ENCODE results near the gene DOCK1. TPM values are rescaled to one million over a fixed set of nuclear protein-coding genes. Genes with fewer than 3 reads are reported as not detected.
A peak's percentile ranks its signal among the peaks of the same experiment; 100 is the strongest.

Gene DOCK1
- total RNA-seq, 2 donors from 2014 or later: 41.2 to 56.0 TPM

DNA sequence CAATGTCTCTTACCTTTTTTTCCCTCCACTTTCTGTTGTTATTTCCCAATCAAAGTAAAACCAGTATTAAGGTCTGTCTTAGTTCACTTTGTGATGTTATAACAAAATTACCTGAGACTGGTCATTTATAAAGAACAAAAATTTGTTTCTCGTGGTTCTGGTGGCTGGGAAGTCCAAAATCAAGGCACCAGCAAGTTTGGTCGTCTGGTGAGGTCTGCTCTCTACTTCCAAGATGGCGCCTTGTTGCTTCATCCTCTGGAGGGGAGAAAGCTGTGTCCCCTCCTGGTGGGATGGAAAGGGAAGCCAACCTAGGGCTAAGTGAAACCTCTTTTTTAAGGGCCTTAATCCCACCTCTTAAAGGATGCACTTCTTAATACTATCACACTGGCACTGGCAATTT lies 313.4 kb downstream of the DOCK1 start:
- no peaks in the 10 kb centered on the region for H3K9me3 ChIP-seq
- TF ChIP-seq POLR2A (IDR thresholded peaks at IDR 0.05): no peak
- TF ChIP-seq, protein P1, sequence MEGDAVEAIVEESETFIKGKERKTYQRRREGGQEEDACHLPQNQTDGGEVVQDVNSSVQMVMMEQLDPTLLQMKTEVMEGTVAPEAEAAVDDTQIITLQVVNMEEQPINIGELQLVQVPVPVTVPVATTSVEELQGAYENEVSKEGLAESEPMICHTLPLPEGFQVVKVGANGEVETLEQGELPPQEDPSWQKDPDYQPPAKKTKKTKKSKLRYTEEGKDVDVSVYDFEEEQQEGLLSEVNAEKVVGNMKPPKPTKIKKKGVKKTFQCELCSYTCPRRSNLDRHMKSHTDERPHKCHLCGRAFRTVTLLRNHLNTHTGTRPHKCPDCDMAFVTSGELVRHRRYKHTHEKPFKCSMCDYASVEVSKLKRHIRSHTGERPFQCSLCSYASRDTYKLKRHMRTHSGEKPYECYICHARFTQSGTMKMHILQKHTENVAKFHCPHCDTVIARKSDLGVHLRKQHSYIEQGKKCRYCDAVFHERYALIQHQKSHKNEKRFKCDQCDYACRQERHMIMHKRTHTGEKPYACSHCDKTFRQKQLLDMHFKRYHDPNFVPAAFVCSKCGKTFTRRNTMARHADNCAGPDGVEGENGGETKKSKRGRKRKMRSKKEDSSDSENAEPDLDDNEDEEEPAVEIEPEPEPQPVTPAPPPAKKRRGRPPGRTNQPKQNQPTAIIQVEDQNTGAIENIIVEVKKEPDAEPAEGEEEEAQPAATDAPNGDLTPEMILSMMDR (IDR thresholded peaks at IDR 0.05): no peak
- no peak for TF ChIP-seq POLR2AphosphoS5 (IDR thresholded peaks at IDR 0.05)
- no peak overlapping the region for H3K4me3 ChIP-seq
- DNase-seq (ENCODE audit: low spot score): no peak
- no peaks in the 10 kb centered on the region for H3K36me3 ChIP-seq
- intact Hi-C loops (cut with DNase I): no loop called here
- no peaks in the 10 kb centered on the region for H3K4me1 ChIP-seq (replicated peaks)
- no peaks in the 10 kb centered on the region for H3K27me3 ChIP-seq (replicated peaks; ENCODE audit: insufficient read depth)
- WGBS: 100% methylated on average over 3 of the region's 3 CpGs
- H3K27ac ChIP-seq: no peak overlapping the region

DNA sequence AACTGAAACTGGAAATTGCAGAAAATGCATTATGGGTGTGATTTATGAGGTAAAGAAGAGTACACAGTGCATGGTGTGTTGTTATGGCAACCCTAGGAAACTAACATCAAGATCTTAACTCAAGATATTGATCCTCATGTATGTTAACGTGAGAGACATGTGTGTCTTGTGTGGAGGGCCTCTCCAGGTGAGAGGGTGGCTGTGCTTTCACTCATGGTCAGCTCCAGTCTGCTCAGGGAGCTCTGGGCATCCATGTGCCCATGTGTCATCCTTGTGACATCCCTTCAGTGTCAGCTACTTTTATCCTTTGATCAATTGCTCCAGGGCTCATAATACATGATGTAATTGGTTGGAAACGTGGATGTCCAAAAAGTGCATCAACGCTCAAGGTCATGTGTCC lies 316.1 kb downstream of the DOCK1 start:
- H3K36me3 ChIP-seq: no peaks in the 10 kb centered on the region
- 76% methylated on average over 3 of the region's 3 CpGs for WGBS
- no peak for TF ChIP-seq POLR2A (IDR thresholded peaks at IDR 0.05)
- TF ChIP-seq, protein P1 (IDR thresholded peaks at IDR 0.05): no peak

DNA sequence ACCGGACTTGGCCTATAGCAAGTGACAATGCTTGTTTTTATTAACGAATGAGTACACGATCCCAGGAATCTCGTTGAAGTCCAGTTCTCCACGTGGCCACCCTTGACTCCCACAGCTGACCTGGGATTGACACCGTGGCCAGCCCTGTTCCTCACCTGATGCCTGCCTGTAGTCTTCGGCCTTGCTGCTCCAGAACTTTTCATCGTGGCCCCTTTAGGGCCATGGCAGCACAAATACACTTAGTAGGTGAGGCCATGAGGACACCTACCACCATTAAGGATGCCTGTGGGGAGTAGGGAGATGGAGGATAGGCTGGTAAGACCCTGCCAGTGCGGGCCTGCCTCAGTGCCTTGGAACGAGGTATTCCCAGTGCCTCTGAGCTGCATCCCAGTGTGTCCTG lies 321.8 kb downstream of the DOCK1 start:
- peaks cover 3% of the 10 kb centered on the region for H3K4me1 ChIP-seq (replicated peaks)
- no peak for DNase-seq (ENCODE audit: low spot score)
- no peak for TF ChIP-seq POLR2A (IDR thresholded peaks at IDR 0.05)
- TF ChIP-seq POLR2AphosphoS5 (IDR thresholded peaks at IDR 0.05): no peak
- TF ChIP-seq, protein P1 (IDR thresholded peaks at IDR 0.05): no peak
- H3K27me3 ChIP-seq (replicated peaks; ENCODE audit: insufficient read depth): no peaks in the 10 kb centered on the region
- intact Hi-C loops (cut with DNase I): no loop called here
- 94% methylated on average over 10 of the region's 10 CpGs for WGBS
- no peak overlapping the region for H3K4me3 ChIP-seq
- no peaks in the 10 kb centered on the region for H3K9me3 ChIP-seq
- H3K27ac ChIP-seq: no peak overlapping the region
- no peaks in the 10 kb centered on the region for H3K36me3 ChIP-seq

More for the DNA sequence above, 316.1 kb downstream of the DOCK1 start:
- H3K27me3 ChIP-seq (replicated peaks; ENCODE audit: insufficient read depth): no peaks in the 10 kb centered on the region
- no peaks in the 10 kb centered on the region for H3K4me1 ChIP-seq (replicated peaks)
- DNase-seq (ENCODE audit: low spot score): no peak
- intact Hi-C loops (cut with DNase I): no loop called here
- no peak overlapping the region for H3K27ac ChIP-seq
- H3K9me3 ChIP-seq: no peaks in the 10 kb centered on the region
- H3K4me3 ChIP-seq: no peak overlapping the region

DNA sequence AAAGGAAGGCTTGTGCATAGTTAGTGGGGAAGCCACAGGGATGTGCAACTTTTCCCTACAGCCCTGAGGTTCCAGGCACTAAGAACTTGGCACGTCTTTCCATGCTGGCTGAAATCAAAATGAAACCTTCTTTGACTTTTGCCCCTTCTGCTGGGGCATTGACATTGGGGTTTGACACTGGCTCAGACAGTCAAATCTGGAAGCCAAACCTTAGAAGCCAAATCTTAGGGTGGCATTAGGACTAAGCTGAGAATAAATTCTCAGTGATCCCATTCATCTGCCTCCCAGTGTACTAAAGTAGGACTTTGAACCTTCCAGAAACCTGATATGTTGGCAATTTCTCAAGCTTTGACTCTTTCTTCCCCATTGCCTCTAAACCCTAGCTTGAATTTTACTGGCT lies 322.4 kb downstream of the DOCK1 start:
- Histone ChIP-seq H3K4me3 (no peak overlapping the region), H3K4me1 (replicated peaks) (peaks cover 3% of the 10 kb centered on the region), H3K36me3 (no peaks in the 10 kb centered on the region), H3K9me3 (no peaks in the 10 kb centered on the region), H3K27ac (peak overlapping the region in 1 of 2 donors; percentile 27), H3K27me3 (replicated peaks; ENCODE audit: insufficient read depth) (no peaks in the 10 kb centered on the region)
- DNase-seq (ENCODE audit: low spot score): no peak
- TF ChIP-seq POLR2AphosphoS5 (IDR thresholded peaks at IDR 0.05) (no peak), POLR2A (IDR thresholded peaks at IDR 0.05) (no peak)
- TF ChIP-seq, protein P1 (IDR thresholded peaks at IDR 0.05): no peak
- intact Hi-C loops (cut with DNase I): no loop called here
- WGBS: 67% methylated on average over 1 of the region's 1 CpG

DNA sequence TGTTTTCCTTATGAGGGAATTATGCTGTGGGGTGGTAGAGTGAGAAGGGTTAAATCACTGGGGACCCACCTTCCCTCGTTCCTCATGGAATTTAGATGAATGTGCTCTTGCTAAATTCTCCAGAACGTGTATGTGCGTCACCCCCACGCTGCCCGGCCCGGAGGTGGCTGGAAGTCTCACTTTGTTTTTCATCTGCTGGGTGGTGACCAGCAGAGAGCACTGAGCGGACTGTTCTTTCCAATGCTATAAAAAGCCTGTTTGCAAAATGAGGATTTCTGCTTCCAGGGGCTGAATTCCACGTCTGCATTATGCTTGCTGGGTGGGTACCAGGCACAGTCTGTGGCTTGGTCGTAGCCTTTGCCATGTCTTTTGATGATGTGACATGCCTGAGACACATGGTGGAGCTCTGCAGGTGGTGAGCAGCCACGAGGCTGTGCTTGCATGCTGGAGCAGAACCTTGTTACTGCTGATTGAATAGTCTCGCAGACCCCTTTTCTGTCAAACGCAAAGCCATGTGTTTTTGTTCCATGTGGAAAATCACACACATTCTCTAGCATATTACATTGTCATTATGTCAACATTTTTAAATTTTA lies 323.1 kb downstream of the DOCK1 start:
- DNase-seq (ENCODE audit: low spot score): no peak
- intact Hi-C loops (cut with DNase I): no loop called here
- 55% methylated on average over 12 of the region's 12 CpGs for WGBS
- H3K27ac ChIP-seq: peak overlapping the region in 1 of 2 donors; percentile 27
- no peak overlapping the region for H3K4me3 ChIP-seq
- H3K36me3 ChIP-seq: no peaks in the 10 kb centered on the region
- H3K4me1 ChIP-seq (replicated peaks): peaks cover 3% of the 10 kb centered on the region
- TF ChIP-seq, protein P1 (IDR thresholded peaks at IDR 0.05): no peak
- no peak for TF ChIP-seq POLR2A (IDR thresholded peaks at IDR 0.05)
- no peaks in the 10 kb centered on the region for H3K9me3 ChIP-seq
- H3K27me3 ChIP-seq (replicated peaks; ENCODE audit: insufficient read depth): no peaks in the 10 kb centered on the region
